ENCODE results near the gene RNU6-7. TPM values are rescaled to one million over a fixed set of nuclear protein-coding genes. Genes with fewer than 3 reads are reported as not detected.

The RNU6-7 gene
- not detected in 2 replicates for total RNA-seq

- DNase-seq (ENCODE audit: low read depth): no peak
- TF ChIP-seq CTCF (conservative IDR thresholded peaks at IDR 0.05; ENCODE audit: low read depth, low read length): no peak
- H3K4me3 ChIP-seq (ENCODE audit: low read depth, low read length): peak within 1 kb of the TSS; percentile 75
Observed at GRCh38 chr14:32201816-32202490, at the start of gene RNU6-7. TSS of gene RNU6-7 (plus strand) at chr14:32202045.

GRCh38 chr14:32166029-32166428 lies 35.8 kb upstream of the RNU6-7 start:
- DNase-seq (ENCODE audit: low read depth): no peak
- H3K4me3 ChIP-seq (ENCODE audit: low read depth, low read length): no peak overlapping the region
- no peak for TF ChIP-seq CTCF (conservative IDR thresholded peaks at IDR 0.05; ENCODE audit: low read depth, low read length)

GRCh38 chr14:32166924-32167323 lies 34.9 kb upstream of the RNU6-7 start:
- H3K4me3 ChIP-seq (ENCODE audit: low read depth, low read length): no peak overlapping the region
- no peak for TF ChIP-seq CTCF (conservative IDR thresholded peaks at IDR 0.05; ENCODE audit: low read depth, low read length)
- no peak for DNase-seq (ENCODE audit: low read depth)

GRCh38 chr14:32167907-32168306 lies 33.9 kb upstream of the RNU6-7 start:
- peak; percentile 23 for DNase-seq (ENCODE audit: low read depth)
- TF ChIP-seq CTCF (conservative IDR thresholded peaks at IDR 0.05; ENCODE audit: low read depth, low read length): no peak
- no peak overlapping the region for H3K4me3 ChIP-seq (ENCODE audit: low read depth, low read length)

GRCh38 chr14:32169191-32169590 lies 32.7 kb upstream of the RNU6-7 start:
- TF ChIP-seq CTCF (conservative IDR thresholded peaks at IDR 0.05; ENCODE audit: low read depth, low read length): no peak
- H3K4me3 ChIP-seq (ENCODE audit: low read depth, low read length): no peak overlapping the region
- DNase-seq (ENCODE audit: low read depth): no peak

- no peak overlapping the region for H3K4me3 ChIP-seq (ENCODE audit: low read depth, low read length)
- no peak for TF ChIP-seq CTCF (conservative IDR thresholded peaks at IDR 0.05; ENCODE audit: low read depth, low read length)
- DNase-seq (ENCODE audit: low read depth): no peak
Observed at GRCh38 chr14:32171469-32171868, 30.4 kb upstream of the RNU6-7 start.
